ENCODE measurements around the gene ZNF362. TPM values are rescaled to one million over a fixed set of nuclear protein-coding genes. Genes with fewer than 3 reads are reported as not detected.

ZNF362 gene
- total and polyA plus RNA-seq, 2 experiments from 2014 or later: 11.0 to 12.9 TPM

- Histone ChIP-seq H3K36me3 (ENCODE audit: insufficient read depth) (no peaks in the 10 kb centered on the region), H3K27me3 (ENCODE audit: insufficient read depth) (peaks cover 27% of the 10 kb centered on the region), H3K79me2 (replicated peaks; ENCODE audit: insufficient read depth) (no peaks in the 10 kb centered on the region), H3K9me2 (ENCODE audit: insufficient read depth) (peaks cover 2% of the 10 kb centered on the region; the same call in 1 of the 2 replicates), H3F3A (replicated peaks; ENCODE audit: low read depth) (no peaks in the 10 kb centered on the region), H3K27ac (ENCODE audit: low read depth) (no peak overlapping the region), H3K4me1 (ENCODE audit: insufficient read depth) (peaks cover 14% of the 10 kb centered on the region; the same call in 1 of the 2 replicates), H3K4me2 (no peak overlapping the region), H2AFZ (no peak overlapping the region), H3K4me3 (no peak overlapping the region), H4K20me1 (replicated peaks; ENCODE audit: insufficient read depth) (no peaks in the 10 kb centered on the region; the same call in 1 of the 2 replicates)
- TF ChIP-seq, protein P1, sequence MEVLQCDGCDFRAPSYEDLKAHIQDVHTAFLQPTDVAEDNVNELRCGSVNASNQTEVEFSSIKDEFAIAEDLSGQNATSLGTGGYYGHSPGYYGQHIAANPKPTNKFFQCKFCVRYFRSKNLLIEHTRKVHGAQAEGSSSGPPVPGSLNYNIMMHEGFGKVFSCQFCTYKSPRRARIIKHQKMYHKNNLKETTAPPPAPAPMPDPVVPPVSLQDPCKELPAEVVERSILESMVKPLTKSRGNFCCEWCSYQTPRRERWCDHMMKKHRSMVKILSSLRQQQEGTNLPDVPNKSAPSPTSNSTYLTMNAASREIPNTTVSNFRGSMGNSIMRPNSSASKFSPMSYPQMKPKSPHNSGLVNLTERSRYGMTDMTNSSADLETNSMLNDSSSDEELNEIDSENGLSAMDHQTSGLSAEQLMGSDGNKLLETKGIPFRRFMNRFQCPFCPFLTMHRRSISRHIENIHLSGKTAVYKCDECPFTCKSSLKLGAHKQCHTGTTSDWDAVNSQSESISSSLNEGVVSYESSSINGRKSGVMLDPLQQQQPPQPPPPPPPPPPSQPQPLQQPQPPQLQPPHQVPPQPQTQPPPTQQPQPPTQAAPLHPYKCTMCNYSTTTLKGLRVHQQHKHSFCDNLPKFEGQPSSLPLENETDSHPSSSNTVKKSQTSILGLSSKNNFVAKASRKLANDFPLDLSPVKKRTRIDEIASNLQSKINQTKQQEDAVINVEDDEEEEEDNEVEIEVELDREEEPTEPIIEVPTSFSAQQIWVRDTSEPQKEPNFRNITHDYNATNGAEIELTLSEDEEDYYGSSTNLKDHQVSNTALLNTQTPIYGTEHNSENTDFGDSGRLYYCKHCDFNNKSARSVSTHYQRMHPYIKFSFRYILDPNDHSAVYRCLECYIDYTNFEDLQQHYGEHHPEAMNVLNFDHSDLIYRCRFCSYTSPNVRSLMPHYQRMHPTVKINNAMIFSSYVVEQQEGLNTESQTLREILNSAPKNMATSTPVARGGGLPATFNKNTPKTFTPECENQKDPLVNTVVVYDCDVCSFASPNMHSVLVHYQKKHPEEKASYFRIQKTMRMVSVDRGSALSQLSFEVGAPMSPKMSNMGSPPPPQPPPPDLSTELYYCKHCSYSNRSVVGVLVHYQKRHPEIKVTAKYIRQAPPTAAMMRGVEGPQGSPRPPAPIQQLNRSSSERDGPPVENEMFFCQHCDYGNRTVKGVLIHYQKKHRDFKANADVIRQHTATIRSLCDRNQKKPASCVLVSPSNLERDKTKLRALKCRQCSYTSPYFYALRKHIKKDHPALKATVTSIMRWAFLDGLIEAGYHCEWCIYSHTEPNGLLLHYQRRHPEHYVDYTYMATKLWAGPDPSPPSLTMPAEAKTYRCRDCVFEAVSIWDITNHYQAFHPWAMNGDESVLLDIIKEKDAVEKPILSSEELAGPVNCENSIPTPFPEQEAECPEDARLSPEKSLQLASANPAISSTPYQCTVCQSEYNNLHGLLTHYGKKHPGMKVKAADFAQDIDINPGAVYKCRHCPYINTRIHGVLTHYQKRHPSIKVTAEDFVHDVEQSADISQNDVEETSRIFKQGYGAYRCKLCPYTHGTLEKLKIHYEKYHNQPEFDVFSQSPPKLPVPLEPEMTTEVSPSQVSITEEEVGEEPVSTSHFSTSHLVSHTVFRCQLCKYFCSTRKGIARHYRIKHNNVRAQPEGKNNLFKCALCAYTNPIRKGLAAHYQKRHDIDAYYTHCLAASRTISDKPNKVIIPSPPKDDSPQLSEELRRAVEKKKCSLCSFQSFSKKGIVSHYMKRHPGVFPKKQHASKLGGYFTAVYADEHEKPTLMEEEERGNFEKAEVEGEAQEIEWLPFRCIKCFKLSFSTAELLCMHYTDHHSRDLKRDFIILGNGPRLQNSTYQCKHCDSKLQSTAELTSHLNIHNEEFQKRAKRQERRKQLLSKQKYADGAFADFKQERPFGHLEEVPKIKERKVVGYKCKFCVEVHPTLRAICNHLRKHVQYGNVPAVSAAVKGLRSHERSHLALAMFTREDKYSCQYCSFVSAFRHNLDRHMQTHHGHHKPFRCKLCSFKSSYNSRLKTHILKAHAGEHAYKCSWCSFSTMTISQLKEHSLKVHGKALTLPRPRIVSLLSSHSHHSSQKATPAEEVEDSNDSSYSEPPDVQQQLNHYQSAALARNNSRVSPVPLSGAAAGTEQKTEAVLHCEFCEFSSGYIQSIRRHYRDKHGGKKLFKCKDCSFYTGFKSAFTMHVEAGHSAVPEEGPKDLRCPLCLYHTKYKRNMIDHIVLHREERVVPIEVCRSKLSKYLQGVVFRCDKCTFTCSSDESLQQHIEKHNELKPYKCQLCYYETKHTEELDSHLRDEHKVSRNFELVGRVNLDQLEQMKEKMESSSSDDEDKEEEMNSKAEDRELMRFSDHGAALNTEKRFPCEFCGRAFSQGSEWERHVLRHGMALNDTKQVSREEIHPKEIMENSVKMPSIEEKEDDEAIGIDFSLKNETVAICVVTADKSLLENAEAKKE (CRISPR knock-in tag; IDR thresholded peaks at IDR 0.05): no peak
- TF ChIP-seq EZH2 (IDR thresholded peaks at IDR 0.05; ENCODE audit: low read depth, unreplicated experiment): no peak
- TF ChIP-seq EZH2phosphoT487 (IDR thresholded peaks at IDR 0.05; ENCODE audit: unreplicated experiment): no peak
- TF ChIP-seq, protein P2, sequence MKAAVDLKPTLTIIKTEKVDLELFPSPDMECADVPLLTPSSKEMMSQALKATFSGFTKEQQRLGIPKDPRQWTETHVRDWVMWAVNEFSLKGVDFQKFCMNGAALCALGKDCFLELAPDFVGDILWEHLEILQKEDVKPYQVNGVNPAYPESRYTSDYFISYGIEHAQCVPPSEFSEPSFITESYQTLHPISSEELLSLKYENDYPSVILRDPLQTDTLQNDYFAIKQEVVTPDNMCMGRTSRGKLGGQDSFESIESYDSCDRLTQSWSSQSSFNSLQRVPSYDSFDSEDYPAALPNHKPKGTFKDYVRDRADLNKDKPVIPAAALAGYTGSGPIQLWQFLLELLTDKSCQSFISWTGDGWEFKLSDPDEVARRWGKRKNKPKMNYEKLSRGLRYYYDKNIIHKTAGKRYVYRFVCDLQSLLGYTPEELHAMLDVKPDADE (IDR thresholded peaks at IDR 0.05): no peak
- no peak for TF ChIP-seq POLR2AphosphoS5 (IDR thresholded peaks at IDR 0.05; ENCODE audit: low read depth)
- TF ChIP-seq NANOG (IDR thresholded peaks at IDR 0.05; ENCODE audit: borderline replicate concordance): no peak
- TF ChIP-seq REST (IDR thresholded peaks at IDR 0.05; ENCODE audit: unreplicated experiment): no peak
- TF ChIP-seq ZNF114 (CRISPR knock-in tag; IDR thresholded peaks at IDR 0.05): no peak
- TF ChIP-seq JUNB (IDR thresholded peaks at IDR 0.05; ENCODE audit: unreplicated experiment): no peak
- TF ChIP-seq ZNF331 (CRISPR knock-in tag; IDR thresholded peaks at IDR 0.05; ENCODE audit: low read depth): no peak
- no peak for TF ChIP-seq CREB1 (CRISPR knock-in tag; IDR thresholded peaks at IDR 0.05; ENCODE audit: low read depth)
- TF ChIP-seq, protein P3, sequence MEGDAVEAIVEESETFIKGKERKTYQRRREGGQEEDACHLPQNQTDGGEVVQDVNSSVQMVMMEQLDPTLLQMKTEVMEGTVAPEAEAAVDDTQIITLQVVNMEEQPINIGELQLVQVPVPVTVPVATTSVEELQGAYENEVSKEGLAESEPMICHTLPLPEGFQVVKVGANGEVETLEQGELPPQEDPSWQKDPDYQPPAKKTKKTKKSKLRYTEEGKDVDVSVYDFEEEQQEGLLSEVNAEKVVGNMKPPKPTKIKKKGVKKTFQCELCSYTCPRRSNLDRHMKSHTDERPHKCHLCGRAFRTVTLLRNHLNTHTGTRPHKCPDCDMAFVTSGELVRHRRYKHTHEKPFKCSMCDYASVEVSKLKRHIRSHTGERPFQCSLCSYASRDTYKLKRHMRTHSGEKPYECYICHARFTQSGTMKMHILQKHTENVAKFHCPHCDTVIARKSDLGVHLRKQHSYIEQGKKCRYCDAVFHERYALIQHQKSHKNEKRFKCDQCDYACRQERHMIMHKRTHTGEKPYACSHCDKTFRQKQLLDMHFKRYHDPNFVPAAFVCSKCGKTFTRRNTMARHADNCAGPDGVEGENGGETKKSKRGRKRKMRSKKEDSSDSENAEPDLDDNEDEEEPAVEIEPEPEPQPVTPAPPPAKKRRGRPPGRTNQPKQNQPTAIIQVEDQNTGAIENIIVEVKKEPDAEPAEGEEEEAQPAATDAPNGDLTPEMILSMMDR (conservative IDR thresholded peaks at IDR 0.05; ENCODE audit: low read depth in 2 of 2): no peak
- no peak for TF ChIP-seq STAT1 (IDR thresholded peaks at IDR 0.05; ENCODE audit: unreplicated experiment)
- H3K9me3 Mint-ChIP-seq: peaks cover 3% of the 10 kb centered on the region; the same call in 1 of the 3 replicates
- peaks cover 12% of the 10 kb centered on the region for H3K4me1 Mint-ChIP-seq
- no peak overlapping the region for H3K4me3 Mint-ChIP-seq
- H3K36me3 Mint-ChIP-seq (ENCODE audit: low read depth): peaks cover 29% of the 10 kb centered on the region
- H3K27ac Mint-ChIP-seq: no peak overlapping the region
- DNase-seq (ENCODE audit: low spot score) (no peak), ATAC-seq (no peak)
- H3K27me3 Mint-ChIP-seq (ENCODE audit: insufficient read depth, low read depth, poor library complexity): peaks cover 25% of the 10 kb centered on the region
Observed at GRCh38 chr1:33302325-33302724, 46.0 kb downstream of the ZNF362 start.
